ENCODE measurements around the gene TMEM38A. TPM values are rescaled to one million over a fixed set of nuclear protein-coding genes. Genes with fewer than 3 reads are reported as not detected.

Gene TMEM38A
- total and polyA plus RNA-seq, 9 of the 15 experiments (the other 6 are each of a cell fraction or from before 2014, with no cell fraction given) = 0.35 to 2.1 (median 1.2) TPM

- POLR2A ChIA-PET = interaction anchor here (0.8 kb wide), 1 partner anchor 8 kb away, joined by 4 read pairs; no protein-coding TSS in a partner anchor
- no peak for ATAC-seq
- Histone ChIP-seq H3K27ac (ENCODE audit: extremely low read depth, low read depth, low read length) (no peak overlapping the region), H3K36me3 (ENCODE audit: control insufficient read depth, insufficient read depth, low read length) (peaks cover 39% of the 10 kb centered on the region), H3K79me2 (ENCODE audit: control insufficient read depth, insufficient read depth, low read length) (peaks cover 98% of the 10 kb centered on the region), H3K4me3 (no peak overlapping the region), H3K9me1 (ENCODE audit: control insufficient read depth, insufficient read depth, low read length) (peaks cover 15% of the 10 kb centered on the region), H3K9ac (ENCODE audit: insufficient read depth in 1 of 2, low read depth in 2 of 2, low read length in 2 of 2) (peak overlapping the region in 1 of 2 experiments; percentile 19; a peak in 1 of 4 replicates), H3K4me2 (ENCODE audit: insufficient read depth, low read length) (no peak overlapping the region), H3K9me3 (replicated peaks; ENCODE audit: control insufficient read depth, insufficient read depth, low read depth, low read length) (no peaks in the 10 kb centered on the region), H3K4me1 (replicated peaks in 1 of 2; ENCODE audit: control insufficient read depth in 2 of 2, insufficient read depth in 2 of 2, low read length in 2 of 2) (peaks cover 2 to 5% of the 10 kb centered on the region in 2 experiments; a peak in 4 of 5 replicates), H2AFZ (ENCODE audit: low read depth, low read length) (no peak overlapping the region), H4K20me1 (replicated peaks; ENCODE audit: control insufficient read depth, insufficient read depth, low read length) (peaks cover 93% of the 10 kb centered on the region), H3K27me3 (ENCODE audit: control insufficient read depth in 2 of 2, insufficient read depth in 2 of 2, low read length in 2 of 2) (no peaks in the 10 kb centered on the region)
- in situ Hi-C loops (cut with MboI) = no loop called here
- intact Hi-C loops (cut with micrococcal nuclease) = loop anchor here (10.0 kb wide), 1 partner anchor 75 kb away; the partner anchor contains the start of gene CHERP
- no peak for FAIRE-seq
- TF ChIP-seq SMARCE1 (IDR thresholded peaks at IDR 0.05) (no peak), RAD51 (IDR thresholded peaks at IDR 0.05; ENCODE audit: borderline replicate concordance, low read depth) (no peak), KDM2B (CRISPR knock-in tag; IDR thresholded peaks at IDR 0.05) (no peak), U2AF1 (optimal IDR thresholded peaks at IDR 0.05; ENCODE audit: low read depth, low read length) (no peak), HMG20B (CRISPR knock-in tag; IDR thresholded peaks at IDR 0.05) (no peak), HLTF (IDR thresholded peaks at IDR 0.05) (no peak)
- TF ChIP-seq, protein P1, sequence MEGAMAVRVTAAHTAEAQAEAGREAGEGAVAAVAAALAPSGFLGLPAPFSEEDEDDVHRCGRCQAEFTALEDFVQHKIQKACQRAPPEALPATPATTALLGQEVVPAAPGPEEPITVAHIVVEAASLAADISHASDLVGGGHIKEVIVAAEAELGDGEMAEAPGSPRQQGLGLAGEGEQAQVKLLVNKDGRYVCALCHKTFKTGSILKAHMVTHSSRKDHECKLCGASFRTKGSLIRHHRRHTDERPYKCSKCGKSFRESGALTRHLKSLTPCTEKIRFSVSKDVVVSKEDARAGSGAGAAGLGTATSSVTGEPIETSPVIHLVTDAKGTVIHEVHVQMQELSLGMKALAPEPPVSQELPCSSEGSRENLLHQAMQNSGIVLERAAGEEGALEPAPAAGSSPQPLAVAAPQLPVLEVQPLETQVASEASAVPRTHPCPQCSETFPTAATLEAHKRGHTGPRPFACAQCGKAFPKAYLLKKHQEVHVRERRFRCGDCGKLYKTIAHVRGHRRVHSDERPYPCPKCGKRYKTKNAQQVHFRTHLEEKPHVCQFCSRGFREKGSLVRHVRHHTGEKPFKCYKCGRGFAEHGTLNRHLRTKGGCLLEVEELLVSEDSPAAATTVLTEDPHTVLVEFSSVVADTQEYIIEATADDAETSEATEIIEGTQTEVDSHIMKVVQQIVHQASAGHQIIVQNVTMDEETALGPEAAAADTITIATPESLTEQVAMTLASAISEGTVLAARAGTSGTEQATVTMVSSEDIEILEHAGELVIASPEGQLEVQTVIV (CRISPR knock-in tag; IDR thresholded peaks at IDR 0.05; ENCODE audit: borderline replicate concordance) = no peak
- CTCF ChIA-PET (ENCODE audit: low intra/inter-chr PET ratio) = no interaction called here
- WGBS (ENCODE audit: insufficient coverage, low coverage, missing lambda C conversion rate) = 89% methylated on average over 5 of the region's 5 CpGs
- DNase-seq (ENCODE audit: extremely low read depth in 1 of 4, low spot score in 3 of 4) = peak in 1 of 4 experiments; percentile 10
- no TSS peak for BruUV-seq (replicated peaks)
These were observed 40.9 kb upstream of the TMEM38A start for GRCh38 chr19:16620018-16620417.
